ENCODE results near the gene ATP1B1.
"Not testable (repeated sequence)": the region's sequence is repeated elsewhere in the genome, so short reads cannot be mapped to it uniquely, and the experiment has no call there.

ATP1B1 gene

GRCh38 chr1:169120066-169120465 lies 13.6 kb downstream of the ATP1B1 start:
- no peak overlapping the region for H3K4me3 ChIP-seq (replicated peaks; ENCODE audit: low read depth, low read length)
- DNase-seq (ENCODE audit: low read depth), result no peak
- TF ChIP-seq, protein P1, sequence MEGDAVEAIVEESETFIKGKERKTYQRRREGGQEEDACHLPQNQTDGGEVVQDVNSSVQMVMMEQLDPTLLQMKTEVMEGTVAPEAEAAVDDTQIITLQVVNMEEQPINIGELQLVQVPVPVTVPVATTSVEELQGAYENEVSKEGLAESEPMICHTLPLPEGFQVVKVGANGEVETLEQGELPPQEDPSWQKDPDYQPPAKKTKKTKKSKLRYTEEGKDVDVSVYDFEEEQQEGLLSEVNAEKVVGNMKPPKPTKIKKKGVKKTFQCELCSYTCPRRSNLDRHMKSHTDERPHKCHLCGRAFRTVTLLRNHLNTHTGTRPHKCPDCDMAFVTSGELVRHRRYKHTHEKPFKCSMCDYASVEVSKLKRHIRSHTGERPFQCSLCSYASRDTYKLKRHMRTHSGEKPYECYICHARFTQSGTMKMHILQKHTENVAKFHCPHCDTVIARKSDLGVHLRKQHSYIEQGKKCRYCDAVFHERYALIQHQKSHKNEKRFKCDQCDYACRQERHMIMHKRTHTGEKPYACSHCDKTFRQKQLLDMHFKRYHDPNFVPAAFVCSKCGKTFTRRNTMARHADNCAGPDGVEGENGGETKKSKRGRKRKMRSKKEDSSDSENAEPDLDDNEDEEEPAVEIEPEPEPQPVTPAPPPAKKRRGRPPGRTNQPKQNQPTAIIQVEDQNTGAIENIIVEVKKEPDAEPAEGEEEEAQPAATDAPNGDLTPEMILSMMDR (IDR thresholded peaks at IDR 0.05; ENCODE audit: low read length, missing control alignments), result no peak

- no peak for DNase-seq (ENCODE audit: low read depth)
- TF ChIP-seq, protein P1 (IDR thresholded peaks at IDR 0.05; ENCODE audit: low read length, missing control alignments), result no peak
- H3K4me3 ChIP-seq (replicated peaks; ENCODE audit: low read depth, low read length), result no peak overlapping the region
Measured at GRCh38 chr1:169121146-169121923, 14.8 kb downstream of the ATP1B1 start.

- TF ChIP-seq, protein P1 (IDR thresholded peaks at IDR 0.05; ENCODE audit: low read length, missing control alignments), result no peak
- H3K4me3 ChIP-seq (replicated peaks; ENCODE audit: low read depth, low read length), result no peak overlapping the region
- no peak for DNase-seq (ENCODE audit: low read depth)
Measured at GRCh38 chr1:169122976-169123375, 16.5 kb downstream of the ATP1B1 start.

DNA sequence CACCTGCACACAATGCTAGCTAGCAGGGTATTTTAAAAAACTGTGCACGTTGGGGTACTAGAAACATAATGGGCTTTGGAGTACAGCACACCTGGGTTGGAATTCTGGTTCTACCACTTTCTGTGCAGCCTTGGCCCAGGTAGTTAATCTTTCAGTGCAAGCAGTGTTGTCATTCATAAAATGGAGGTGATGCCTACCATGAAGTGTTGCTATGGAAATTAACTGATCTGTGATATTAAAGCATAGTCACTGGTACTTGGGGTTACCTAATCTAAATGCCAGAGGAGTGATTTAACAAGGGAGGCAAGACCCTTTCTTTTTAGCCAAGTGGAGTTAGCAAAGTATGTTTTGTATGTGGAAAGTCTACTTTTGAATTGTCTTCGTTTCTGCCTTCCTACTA lies 18.0 kb downstream of the ATP1B1 start:
- TF ChIP-seq, protein P1 (IDR thresholded peaks at IDR 0.05; ENCODE audit: low read length, missing control alignments), result no peak
- no peak for DNase-seq (ENCODE audit: low read depth)

DNA sequence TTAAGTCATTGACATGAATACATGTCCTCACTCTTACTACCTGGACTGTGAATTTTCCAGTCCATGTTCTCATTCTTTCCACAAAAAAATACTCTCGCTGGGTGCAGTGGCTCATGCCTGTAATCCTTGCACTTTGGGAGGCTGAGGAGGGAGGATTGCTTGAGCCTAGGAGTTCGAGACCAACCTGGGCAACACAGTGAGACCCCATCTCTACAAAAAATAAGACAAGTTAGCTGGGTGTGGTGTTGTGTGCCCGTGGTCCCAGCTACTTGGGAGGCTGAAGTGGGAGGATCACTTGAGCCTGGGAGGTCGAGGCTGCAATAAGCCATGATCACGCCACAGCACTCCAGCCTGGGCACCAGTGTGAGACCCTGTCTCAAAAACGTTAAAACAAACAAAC lies 19.1 kb downstream of the ATP1B1 start:
- not testable (repeated sequence) for DNase-seq (ENCODE audit: low read depth); H3K4me3 ChIP-seq (replicated peaks; ENCODE audit: low read depth, low read length)

More for the DNA sequence above, 18.0 kb downstream of the ATP1B1 start:
- no peak overlapping the region for H3K4me3 ChIP-seq (replicated peaks; ENCODE audit: low read depth, low read length)

DNA sequence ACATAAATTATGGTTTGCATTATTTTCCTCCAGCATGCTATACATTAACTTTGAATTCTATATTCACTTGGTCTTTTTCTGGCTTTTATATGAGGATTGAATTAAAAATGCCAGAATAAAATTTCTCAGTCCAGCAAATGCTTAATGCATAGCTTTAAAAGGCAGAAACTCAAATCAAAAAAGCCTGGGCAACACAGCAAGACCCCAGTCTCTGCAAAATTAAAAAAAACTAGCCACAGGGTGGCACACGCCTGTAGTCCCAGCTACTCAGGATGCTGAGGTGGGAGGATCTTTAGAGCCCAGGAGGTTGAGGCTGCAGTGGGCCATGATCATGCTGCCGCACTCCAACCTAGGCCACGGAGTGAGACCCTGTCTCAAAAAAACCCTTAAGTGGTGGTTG lies 19.8 kb downstream of the ATP1B1 start:
- TF ChIP-seq, protein P1 (IDR thresholded peaks at IDR 0.05; ENCODE audit: low read length, missing control alignments), result no peak
- H3K4me3 ChIP-seq (replicated peaks; ENCODE audit: low read depth, low read length), result no peak overlapping the region
- DNase-seq (ENCODE audit: low read depth), result no peak

- no peak for DNase-seq (ENCODE audit: low read depth)
- TF ChIP-seq, protein P1 (IDR thresholded peaks at IDR 0.05; ENCODE audit: low read length, missing control alignments), result no peak
- H3K4me3 ChIP-seq (replicated peaks; ENCODE audit: low read depth, low read length), result no peak overlapping the region
Measured at GRCh38 chr1:169127305-169127704, 20.8 kb downstream of the ATP1B1 start.

All from fibroblast of pulmonary artery (primary cell).